Measurements from ENCODE around the gene OR4F15.

The OR4F15 gene

DNA sequence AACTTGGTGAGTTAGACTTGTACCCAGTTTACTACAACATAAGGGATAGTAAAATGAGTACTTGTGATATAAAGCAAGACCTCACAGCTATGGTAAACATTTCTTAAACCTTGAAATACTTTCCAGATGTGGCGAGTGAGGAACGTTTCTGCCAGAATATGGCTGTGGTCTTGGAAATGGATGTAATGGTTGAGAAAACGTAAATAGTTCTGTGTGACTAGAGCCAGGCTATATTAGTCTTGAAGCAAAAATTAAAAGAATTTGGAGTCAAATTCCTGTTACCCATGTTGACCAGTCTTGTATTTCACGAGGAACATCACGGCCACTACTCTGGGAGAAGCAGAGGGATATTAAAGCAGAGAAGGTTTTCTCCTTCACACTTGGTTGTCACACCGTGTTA is 15.3 kb downstream of the OR4F15 start:
- H3K4me2 ChIP-seq (ENCODE audit: low read length): no peak overlapping the region
- H3K9me2 ChIP-seq (ENCODE audit: low read depth, low read length): no peaks in the 10 kb centered on the region
- H3K9ac ChIP-seq (ENCODE audit: low read length): no peak overlapping the region
- no peaks in the 10 kb centered on the region for H3F3A ChIP-seq (ENCODE audit: insufficient read depth, low read length)
- no peak overlapping the region for H3K4me3 ChIP-seq (ENCODE audit: low read depth, low read length, poor library complexity, severe bottlenecking)
- no peak overlapping the region for H3K27ac ChIP-seq (ENCODE audit: low read depth, low read length, poor library complexity, severe bottlenecking)
- H3K79me2 ChIP-seq (ENCODE audit: insufficient read depth, low read length): no peaks in the 10 kb centered on the region
- no peak overlapping the region for H2AFZ ChIP-seq (ENCODE audit: low read length)
- TF ChIP-seq EZH2 (IDR thresholded peaks at IDR 0.05; ENCODE audit: borderline replicate concordance, low read length): no peak
- TF ChIP-seq, protein P1, sequence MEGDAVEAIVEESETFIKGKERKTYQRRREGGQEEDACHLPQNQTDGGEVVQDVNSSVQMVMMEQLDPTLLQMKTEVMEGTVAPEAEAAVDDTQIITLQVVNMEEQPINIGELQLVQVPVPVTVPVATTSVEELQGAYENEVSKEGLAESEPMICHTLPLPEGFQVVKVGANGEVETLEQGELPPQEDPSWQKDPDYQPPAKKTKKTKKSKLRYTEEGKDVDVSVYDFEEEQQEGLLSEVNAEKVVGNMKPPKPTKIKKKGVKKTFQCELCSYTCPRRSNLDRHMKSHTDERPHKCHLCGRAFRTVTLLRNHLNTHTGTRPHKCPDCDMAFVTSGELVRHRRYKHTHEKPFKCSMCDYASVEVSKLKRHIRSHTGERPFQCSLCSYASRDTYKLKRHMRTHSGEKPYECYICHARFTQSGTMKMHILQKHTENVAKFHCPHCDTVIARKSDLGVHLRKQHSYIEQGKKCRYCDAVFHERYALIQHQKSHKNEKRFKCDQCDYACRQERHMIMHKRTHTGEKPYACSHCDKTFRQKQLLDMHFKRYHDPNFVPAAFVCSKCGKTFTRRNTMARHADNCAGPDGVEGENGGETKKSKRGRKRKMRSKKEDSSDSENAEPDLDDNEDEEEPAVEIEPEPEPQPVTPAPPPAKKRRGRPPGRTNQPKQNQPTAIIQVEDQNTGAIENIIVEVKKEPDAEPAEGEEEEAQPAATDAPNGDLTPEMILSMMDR (IDR thresholded peaks at IDR 0.05; ENCODE audit: low read length): no peak
- no peaks in the 10 kb centered on the region for H3K9me3 ChIP-seq (ENCODE audit: low read length)
- no peaks in the 10 kb centered on the region for H3K4me1 ChIP-seq (ENCODE audit: insufficient read depth, low read length, severe bottlenecking)
- no peaks in the 10 kb centered on the region for H3K27me3 ChIP-seq (ENCODE audit: insufficient read depth, low read length)
- H4K20me1 ChIP-seq (ENCODE audit: insufficient read depth, low read length): no peaks in the 10 kb centered on the region
- no peaks in the 10 kb centered on the region for H3K36me3 ChIP-seq (ENCODE audit: insufficient read depth, low read length)

DNA sequence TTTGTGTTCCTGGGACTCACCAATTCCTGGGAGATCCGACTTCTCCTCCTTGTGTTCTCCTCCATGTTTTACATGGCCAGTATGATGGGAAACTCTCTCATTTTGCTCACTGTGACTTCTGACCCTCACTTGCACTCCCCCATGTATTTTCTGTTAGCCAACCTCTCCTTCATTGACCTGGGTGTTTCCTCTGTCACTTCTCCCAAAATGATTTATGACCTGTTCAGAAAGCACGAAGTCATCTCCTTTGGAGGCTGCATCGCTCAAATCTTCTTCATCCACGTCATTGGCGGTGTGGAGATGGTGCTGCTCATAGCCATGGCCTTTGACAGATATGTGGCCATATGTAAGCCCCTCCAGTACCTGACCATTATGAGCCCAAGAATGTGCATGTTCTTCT is 16.8 kb downstream of the OR4F15 start:
- no peak overlapping the region for H3K4me2 ChIP-seq (ENCODE audit: low read length)
- no peak overlapping the region for H2AFZ ChIP-seq (ENCODE audit: low read length)
- H3K36me3 ChIP-seq (ENCODE audit: insufficient read depth, low read length): no peaks in the 10 kb centered on the region
- no peak overlapping the region for H3K9ac ChIP-seq (ENCODE audit: low read length)
- no peak overlapping the region for H3K27ac ChIP-seq (ENCODE audit: low read depth, low read length, poor library complexity, severe bottlenecking)
- TF ChIP-seq EZH2 (IDR thresholded peaks at IDR 0.05; ENCODE audit: borderline replicate concordance, low read length): no peak
- TF ChIP-seq, protein P1 (IDR thresholded peaks at IDR 0.05; ENCODE audit: low read length): no peak
- H3K4me3 ChIP-seq (ENCODE audit: low read depth, low read length, poor library complexity, severe bottlenecking): no peak overlapping the region
- no peaks in the 10 kb centered on the region for H3K79me2 ChIP-seq (ENCODE audit: insufficient read depth, low read length)
- no peaks in the 10 kb centered on the region for H3F3A ChIP-seq (ENCODE audit: insufficient read depth, low read length)
- H3K4me1 ChIP-seq (ENCODE audit: insufficient read depth, low read length, severe bottlenecking): no peaks in the 10 kb centered on the region
- H3K27me3 ChIP-seq (ENCODE audit: insufficient read depth, low read length): no peaks in the 10 kb centered on the region
- no peaks in the 10 kb centered on the region for H4K20me1 ChIP-seq (ENCODE audit: insufficient read depth, low read length)
- H3K9me3 ChIP-seq (ENCODE audit: low read length): no peaks in the 10 kb centered on the region
- H3K9me2 ChIP-seq (ENCODE audit: low read depth, low read length): no peaks in the 10 kb centered on the region

DNA sequence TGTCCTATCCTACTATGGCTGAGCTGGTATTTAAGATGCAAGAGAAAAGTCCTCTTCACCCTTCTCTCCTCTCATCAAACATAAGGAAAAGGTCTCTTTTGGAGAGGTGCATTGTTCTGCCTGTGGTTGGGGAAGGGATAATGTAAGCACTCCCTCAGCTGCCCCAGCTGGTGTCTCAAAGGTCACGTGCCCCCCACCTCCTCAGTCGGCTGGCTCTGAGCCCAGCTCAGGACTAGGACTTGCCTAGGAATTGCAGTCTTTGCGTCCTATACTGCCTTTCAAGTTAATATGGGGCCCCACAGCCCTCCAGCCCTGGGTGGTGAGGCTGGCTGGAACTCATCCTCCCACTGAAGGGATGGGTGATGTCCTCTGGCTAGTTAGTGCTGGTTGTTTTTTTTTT is 29.7 kb downstream of the OR4F15 start:
- Histone ChIP-seq H3K27me3 (ENCODE audit: insufficient read depth, low read length) (no peaks in the 10 kb centered on the region), H3K4me3 (ENCODE audit: low read depth, low read length, poor library complexity, severe bottlenecking) (no peak overlapping the region)

More for the DNA sequence above, 29.7 kb downstream of the OR4F15 start:
- Histone ChIP-seq H3K79me2 (ENCODE audit: insufficient read depth, low read length) (no peaks in the 10 kb centered on the region), H3K27ac (ENCODE audit: low read depth, low read length, poor library complexity, severe bottlenecking) (no peak overlapping the region), H3K9me2 (ENCODE audit: low read depth, low read length) (no peaks in the 10 kb centered on the region), H3F3A (ENCODE audit: insufficient read depth, low read length) (no peaks in the 10 kb centered on the region), H3K4me2 (ENCODE audit: low read length) (no peak overlapping the region), H3K36me3 (ENCODE audit: insufficient read depth, low read length) (no peaks in the 10 kb centered on the region), H3K9me3 (ENCODE audit: low read length) (no peaks in the 10 kb centered on the region), H2AFZ (ENCODE audit: low read length) (no peak overlapping the region), H3K9ac (ENCODE audit: low read length) (no peak overlapping the region), H3K4me1 (ENCODE audit: insufficient read depth, low read length, severe bottlenecking) (no peaks in the 10 kb centered on the region), H4K20me1 (ENCODE audit: insufficient read depth, low read length) (no peaks in the 10 kb centered on the region)
- no peak for TF ChIP-seq EZH2 (IDR thresholded peaks at IDR 0.05; ENCODE audit: borderline replicate concordance, low read length)
- TF ChIP-seq, protein P1 (IDR thresholded peaks at IDR 0.05; ENCODE audit: low read length): no peak
